ENCODE data around the gene MACROD2. TPM values are rescaled to one million over a fixed set of nuclear protein-coding genes. Genes with fewer than 3 reads are reported as not detected.

The MACROD2 gene
- total RNA-seq, 1 donor from 2014 or later, result 3.5 TPM

- intact Hi-C loops (cut with DNase I), result no loop called here
- Histone ChIP-seq H3K4me3 (no peak overlapping the region), H3K27me3 (no peaks in the 10 kb centered on the region), H3K9me3 (no peaks in the 10 kb centered on the region), H3K36me3 (no peaks in the 10 kb centered on the region), H3K4me1 (no peaks in the 10 kb centered on the region), H3K27ac (no peak overlapping the region)
- TF ChIP-seq CTCF (IDR thresholded peaks at IDR 0.05), result no peak
- no peak for DNase-seq (ENCODE audit: low spot score in 2 of 2)
Observed at GRCh38 chr20:14611479-14611878, 616.2 kb downstream of the MACROD2 start.

- no peak for TF ChIP-seq CTCF (IDR thresholded peaks at IDR 0.05)
- no peak overlapping the region for H3K4me3 ChIP-seq
- intact Hi-C loops (cut with DNase I), result no loop called here
- no peaks in the 10 kb centered on the region for H3K27me3 ChIP-seq
- no peaks in the 10 kb centered on the region for H3K4me1 ChIP-seq
- no peaks in the 10 kb centered on the region for H3K36me3 ChIP-seq
- H3K9me3 ChIP-seq, result no peaks in the 10 kb centered on the region
- no peak overlapping the region for H3K27ac ChIP-seq
- DNase-seq (ENCODE audit: low spot score in 2 of 2), result no peak
Observed at GRCh38 chr20:14612391-14612790, 617.1 kb downstream of the MACROD2 start.

- DNase-seq (ENCODE audit: low spot score in 2 of 2), result no peak
- no peaks in the 10 kb centered on the region for H3K4me1 ChIP-seq
- no peak overlapping the region for H3K4me3 ChIP-seq
- H3K9me3 ChIP-seq, result no peaks in the 10 kb centered on the region
- H3K27ac ChIP-seq, result no peak overlapping the region
- H3K36me3 ChIP-seq, result no peaks in the 10 kb centered on the region
- intact Hi-C loops (cut with DNase I), result no loop called here
- no peak for TF ChIP-seq CTCF (IDR thresholded peaks at IDR 0.05)
- H3K27me3 ChIP-seq, result no peaks in the 10 kb centered on the region
Observed at GRCh38 chr20:14616003-14616402, 620.7 kb downstream of the MACROD2 start.

GRCh38 chr20:14617123-14617522, 621.8 kb downstream of the MACROD2 start:
- Histone ChIP-seq H3K4me1 (no peaks in the 10 kb centered on the region), H3K4me3 (no peak overlapping the region), H3K9me3 (no peaks in the 10 kb centered on the region), H3K27ac (no peak overlapping the region), H3K27me3 (no peaks in the 10 kb centered on the region), H3K36me3 (no peaks in the 10 kb centered on the region)
- intact Hi-C loops (cut with DNase I), result no loop called here
- DNase-seq (ENCODE audit: low spot score in 2 of 2), result no peak
- no peak for TF ChIP-seq CTCF (IDR thresholded peaks at IDR 0.05)

DNA sequence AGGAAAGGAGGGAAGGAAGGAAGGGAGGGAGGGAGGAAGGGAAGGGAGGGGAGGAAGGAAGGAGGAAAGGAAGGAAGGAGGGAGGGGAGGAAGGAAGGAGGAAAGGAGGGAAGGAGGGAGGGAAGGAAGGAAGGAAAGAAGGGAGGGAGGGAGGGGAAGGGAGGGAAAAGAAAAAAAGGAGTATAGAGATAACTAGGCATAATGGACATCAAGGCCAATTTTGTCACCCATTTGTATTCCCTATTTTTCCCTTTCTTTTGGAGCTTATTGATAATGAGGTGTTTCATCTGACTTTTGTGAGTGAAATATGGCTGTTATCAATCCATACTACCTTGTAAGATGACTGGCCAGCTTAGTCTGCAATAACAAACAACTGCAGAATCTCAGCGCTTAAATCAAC, 624.1 kb downstream of the MACROD2 start:
- no peak for DNase-seq (ENCODE audit: low spot score in 2 of 2)
- Histone ChIP-seq H3K27ac (no peak overlapping the region), H3K27me3 (no peaks in the 10 kb centered on the region), H3K4me1 (no peaks in the 10 kb centered on the region), H3K4me3 (no peak overlapping the region), H3K36me3 (no peaks in the 10 kb centered on the region), H3K9me3 (no peaks in the 10 kb centered on the region)
- intact Hi-C loops (cut with DNase I), result no loop called here
- TF ChIP-seq CTCF (IDR thresholded peaks at IDR 0.05), result no peak

DNA sequence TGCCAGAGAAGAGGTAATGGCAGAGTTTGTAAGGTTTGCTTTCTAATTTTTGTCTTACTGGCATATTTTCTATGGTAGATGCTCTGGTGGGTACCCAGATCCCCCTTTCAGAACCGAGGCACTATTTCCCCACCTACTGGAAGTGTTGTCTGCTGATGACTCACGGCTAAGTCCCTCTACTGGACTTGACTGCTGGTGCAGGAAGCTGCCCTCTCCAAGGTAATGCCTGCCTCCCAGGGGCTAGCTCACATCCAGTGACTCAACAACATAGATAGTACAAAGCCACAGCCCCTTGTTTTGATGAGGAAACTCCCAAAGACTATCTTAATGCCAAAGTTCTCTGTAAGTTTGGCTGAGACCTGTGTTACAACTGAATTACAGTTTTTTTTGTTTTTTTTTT, 627.5 kb downstream of the MACROD2 start:
- Histone ChIP-seq H3K4me1 (no peaks in the 10 kb centered on the region), H3K27me3 (no peaks in the 10 kb centered on the region), H3K9me3 (no peaks in the 10 kb centered on the region), H3K4me3 (no peak overlapping the region), H3K36me3 (no peaks in the 10 kb centered on the region), H3K27ac (no peak overlapping the region)
- intact Hi-C loops (cut with DNase I), result no loop called here
- DNase-seq (ENCODE audit: low spot score in 2 of 2), result no peak
- TF ChIP-seq CTCF (IDR thresholded peaks at IDR 0.05), result no peak
